SKM-1 treated with dmso at 0.1 percent for 144 hours (cell line): ENCODE measurements around the gene ATRX.
"Not testable (repeated sequence)": the region's sequence is repeated elsewhere in the genome, so short reads cannot be mapped to it uniquely, and the experiment has no call there.

ENCODE experiments used
- DNase-seq: peaks from one replicate; lab custom pipeline; 2025; ENCODE audit not compliant: unreplicated experiment; lab: John Stamatoyannopoulos, UW

Gene ATRX

GRCh38 chrX:77635373-77635772 is 150.6 kb downstream of the ATRX start:
- DNase-seq = no peak

- DNase-seq = no peak
Observed at GRCh38 chrX:77628294-77629025, 157.6 kb downstream of the ATRX start.

DNA sequence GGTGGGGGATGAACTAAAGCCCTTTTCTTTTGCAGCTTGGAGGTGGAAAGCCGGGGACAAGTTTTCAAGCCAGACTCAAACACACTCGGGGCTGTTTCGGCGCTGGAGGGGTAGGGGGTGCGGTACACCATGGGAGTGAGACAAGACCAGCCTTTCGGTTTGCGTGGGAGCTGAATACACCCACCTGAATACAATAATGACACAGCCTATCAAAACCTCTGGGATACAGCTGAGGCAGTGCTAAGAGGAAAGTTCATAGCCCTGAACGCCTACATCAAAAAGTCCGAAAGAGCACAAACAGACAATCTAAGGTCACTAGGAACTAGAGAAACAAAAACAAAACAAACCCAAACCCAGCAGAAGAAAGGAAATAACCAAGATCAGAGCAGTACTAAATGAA is 163.3 kb downstream of the ATRX start:
- no peak for DNase-seq

- no peak for DNase-seq
Observed at GRCh38 chrX:77622233-77622632, 163.8 kb downstream of the ATRX start.

DNA sequence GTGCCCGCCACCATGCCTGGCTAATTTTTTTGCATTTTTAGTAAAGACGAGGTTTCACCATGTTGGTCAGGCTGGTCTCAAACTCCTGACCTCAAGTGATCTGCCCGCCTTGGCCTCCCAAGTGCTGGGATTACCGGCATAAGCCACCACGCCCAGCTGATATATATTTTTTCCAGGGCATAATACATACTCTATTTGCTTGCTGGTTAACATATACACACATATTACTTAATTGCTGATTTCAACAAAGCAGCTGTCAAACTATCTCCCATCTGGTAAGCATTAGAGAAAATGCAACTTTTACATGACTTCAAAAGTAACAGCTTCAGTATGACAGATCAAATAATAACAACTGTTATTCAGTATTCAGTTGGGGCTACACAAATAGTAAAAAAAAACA is 164.6 kb downstream of the ATRX start:
- not testable (repeated sequence) for DNase-seq

- DNase-seq = no peak
Observed at GRCh38 chrX:77617206-77617605, 168.8 kb downstream of the ATRX start.

GRCh38 chrX:77603635-77604336 is 182.2 kb downstream of the ATRX start:
- DNase-seq = no peak

DNA sequence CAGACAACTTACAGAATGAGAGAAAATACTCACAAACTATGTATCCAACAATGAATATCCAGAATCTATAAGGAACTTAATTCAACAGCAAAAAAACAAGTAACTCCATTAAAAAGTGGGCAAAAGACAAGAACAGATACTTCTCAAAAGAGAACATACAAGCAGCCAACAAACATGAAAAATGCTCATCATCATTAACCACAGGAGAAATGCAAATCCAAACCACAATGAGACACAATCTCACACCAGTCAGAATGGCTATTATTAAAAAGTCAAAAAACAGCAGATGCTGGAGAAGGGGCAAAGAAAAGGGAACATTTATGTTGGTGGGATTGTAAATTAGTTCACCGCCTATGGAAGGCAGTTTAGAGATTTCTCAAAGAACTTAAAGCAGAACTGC is 188.5 kb downstream of the ATRX start:
- no peak for DNase-seq

DNA sequence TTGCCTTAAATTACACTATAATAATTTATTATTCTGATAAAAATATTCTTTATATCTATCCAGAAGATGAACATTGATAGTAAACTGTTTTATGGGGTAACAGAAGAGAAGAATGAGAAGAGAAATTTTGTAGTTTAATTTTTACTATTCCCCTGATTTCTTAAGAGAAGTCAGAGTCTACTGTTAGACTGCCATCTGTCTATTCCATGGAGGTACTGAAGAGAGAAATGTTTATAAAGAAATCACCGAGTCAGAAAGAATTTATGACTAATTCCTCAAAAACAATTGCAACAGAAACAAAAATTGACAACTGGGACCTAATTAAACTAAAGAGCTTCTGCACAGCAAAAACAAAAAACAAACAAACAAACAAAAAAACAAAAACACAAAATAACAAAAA is 188.9 kb downstream of the ATRX start:
- no peak for DNase-seq

DNA sequence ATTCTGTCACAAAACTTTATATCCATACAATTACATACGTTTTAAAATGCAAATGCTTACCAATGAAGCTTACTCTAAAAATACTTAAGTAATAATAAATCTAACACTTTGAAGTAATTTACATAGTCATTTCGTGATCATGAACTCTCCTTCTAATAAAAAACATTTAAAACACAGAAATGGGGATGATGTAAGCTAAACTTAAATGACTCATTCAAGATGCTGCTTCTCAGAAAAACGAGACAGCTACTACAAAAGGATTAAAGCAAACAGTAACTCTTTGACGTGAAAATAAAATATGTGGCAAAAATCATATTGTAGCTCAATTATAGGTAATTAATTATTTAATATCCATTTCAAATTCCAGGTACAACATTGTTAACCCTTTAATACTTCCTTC is 190.2 kb downstream of the ATRX start:
- no peak for DNase-seq

DNA sequence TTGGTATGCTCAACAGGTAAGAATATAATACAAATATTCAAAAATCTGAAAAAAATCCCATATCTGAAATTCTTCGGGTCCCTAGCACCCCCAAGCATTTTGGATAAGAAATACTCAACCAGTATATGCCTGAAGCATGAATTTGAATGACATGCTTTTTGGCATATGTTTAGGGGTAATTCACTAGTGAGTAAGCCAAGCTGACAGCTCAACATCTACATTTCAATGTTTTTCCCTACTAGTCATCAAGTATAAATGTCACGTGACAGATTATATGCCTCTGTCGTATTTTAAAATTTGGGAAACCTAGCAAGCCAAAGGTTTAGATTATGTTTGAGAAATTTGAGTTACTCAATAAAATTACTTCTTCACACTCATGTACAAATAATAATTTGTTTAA is 213.7 kb downstream of the ATRX start:
- no peak for DNase-seq

DNA sequence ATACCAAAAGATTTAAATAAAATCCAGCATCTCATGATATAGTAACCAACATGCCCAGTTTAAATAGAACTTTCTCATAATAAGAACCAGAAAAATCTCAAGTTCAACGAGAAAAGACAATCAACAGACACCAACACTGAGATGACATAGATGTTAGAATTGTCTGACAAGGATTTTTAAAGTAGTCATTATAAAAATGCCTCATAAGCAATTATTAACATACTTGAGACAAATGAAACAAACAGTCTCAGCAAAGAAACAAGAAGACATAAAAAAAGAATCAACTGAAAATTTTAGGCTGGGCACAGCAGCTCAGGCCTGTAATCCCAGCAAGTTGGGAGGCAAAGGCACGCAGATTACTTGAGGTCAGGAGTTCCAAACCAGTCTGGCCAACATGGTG is 220.7 kb downstream of the ATRX start:
- no peak for DNase-seq

- DNase-seq = no peak
Observed at GRCh38 chrX:77564823-77565222, 221.2 kb downstream of the ATRX start.

- no peak for DNase-seq
Observed at GRCh38 chrX:77561372-77561771, 224.6 kb downstream of the ATRX start.

DNA sequence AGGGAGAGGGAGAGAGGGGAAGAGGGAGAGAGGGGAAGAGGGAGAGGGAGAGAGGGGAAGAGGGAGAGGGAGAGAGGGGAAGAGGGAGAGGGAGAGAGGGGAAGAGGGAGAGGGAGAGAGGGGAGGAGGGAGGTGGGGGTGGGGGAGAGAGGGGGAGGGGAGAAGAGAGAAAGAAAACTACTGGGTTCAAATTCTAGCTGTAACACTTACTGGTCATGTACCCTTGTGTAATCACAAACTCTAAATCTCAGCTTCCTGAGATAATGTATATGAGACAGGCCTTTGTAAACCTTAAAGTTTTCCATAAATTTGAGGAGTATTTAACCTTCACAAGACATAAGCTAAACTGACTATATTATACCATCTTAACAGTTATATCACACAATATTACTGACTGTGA is 229.7 kb downstream of the ATRX start:
- no peak for DNase-seq

GRCh38 chrX:77548751-77549150 is 237.3 kb downstream of the ATRX start:
- no peak for DNase-seq

GRCh38 chrX:77539778-77540177 is 246.2 kb downstream of the ATRX start:
- DNase-seq = not testable (repeated sequence)

GRCh38 chrX:77531261-77531660 is 254.8 kb downstream of the ATRX start:
- DNase-seq = not testable (repeated sequence)

GRCh38 chrX:77528034-77528433 is 258.0 kb downstream of the ATRX start:
- DNase-seq = no peak

DNA sequence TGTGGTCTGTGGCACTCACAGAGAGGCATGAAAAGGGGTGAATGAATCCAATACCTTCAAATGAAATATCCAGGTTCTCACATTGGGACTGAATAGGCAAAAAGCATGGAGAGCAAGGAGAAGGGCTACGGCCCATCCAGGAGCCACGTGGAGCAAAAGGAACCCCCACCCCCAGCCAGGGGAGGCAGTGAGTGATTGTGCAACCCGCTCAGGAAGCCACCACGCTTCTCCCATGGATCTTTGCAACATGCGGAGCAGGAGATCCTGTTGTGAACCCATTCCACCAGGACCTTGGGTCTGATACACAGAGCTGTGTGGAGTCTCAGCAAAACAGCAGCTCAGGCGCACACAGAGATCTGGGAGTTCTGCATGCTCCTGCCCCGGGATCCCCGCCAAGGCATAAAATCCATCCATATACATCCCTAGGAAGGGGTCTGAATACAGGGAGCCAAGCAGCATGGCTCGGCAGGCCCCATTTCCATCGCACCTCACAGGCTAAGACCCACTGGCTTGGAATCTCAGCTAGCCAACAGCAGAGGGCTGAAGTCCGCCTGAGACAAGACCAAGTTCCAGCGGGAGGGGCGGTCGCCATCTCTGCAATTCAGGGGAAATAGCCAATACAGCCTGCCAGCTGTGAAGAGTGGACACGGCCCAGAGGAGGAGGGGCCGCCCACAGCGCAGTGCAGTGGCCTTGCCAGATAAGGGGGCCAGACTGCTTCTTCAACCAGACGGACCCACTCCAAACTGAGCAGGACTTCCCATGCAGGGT is 258.6 kb downstream of the ATRX start:
- no peak for DNase-seq

GRCh38 chrX:77519765-77520164 is 266.3 kb downstream of the ATRX start:
- no peak for DNase-seq

DNA sequence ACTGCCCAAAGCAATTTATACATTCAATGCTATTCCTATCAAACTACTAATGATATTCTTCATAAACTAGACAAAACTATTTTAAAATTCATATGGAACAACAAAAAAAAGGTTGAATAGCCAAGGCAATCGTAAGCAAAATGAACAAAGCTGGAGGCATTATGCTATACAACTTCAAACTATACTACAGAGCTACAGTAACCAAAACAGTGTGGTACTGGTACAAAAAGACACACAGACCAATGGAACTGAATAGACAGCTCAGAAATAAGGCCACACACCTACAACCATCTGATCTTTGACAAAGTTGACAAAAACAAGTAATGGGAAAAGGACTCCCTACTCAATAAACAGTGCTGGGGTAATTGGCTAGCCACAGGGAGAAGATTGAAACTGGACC is 271.8 kb downstream of the ATRX start:
- DNase-seq = no peak
